Endothelial cell of umbilical vein (primary cell): ENCODE results near the gene CYP1A1. TPM values are rescaled to one million over a fixed set of nuclear protein-coding genes. Genes with fewer than 3 reads are reported as not detected.

Experiments
- BruUV-seq: library from RNA; stranded (reverse); fragments of 400-500 nt; replicated peaks from 2 replicates; lab custom pipeline; 2021; lab: Mats Ljungman, UMichigan
- CTCF ChIA-PET: fragments of 300-600, 350-600 bp; sonication (Branson Sonifier 250); formaldehyde crosslinking; loops from one replicate; lab custom pipeline; 2021; ENCODE audit warnings: antibody characterized with exemption, inconsistent platforms; lab: Charles Lee
- POLR2A ChIA-PET: fragments of 300-600, 350-600 bp; sonication (Branson Sonifier 250); formaldehyde crosslinking; loops from one replicate; lab custom pipeline; 2021; ENCODE audit warnings: antibody characterized with exemption, inconsistent platforms; lab: Charles Lee
- DNase-seq: peaks from one replicate; pipeline ENCODE4 v3.0.0-alpha.2; 2011; ENCODE audit warnings: low read depth, low spot score
- FAIRE-seq: peaks from 2 replicates; lab custom pipeline; 2011; peaks lifted over from hg19 to GRCh38; lab: Jason Lieb, UNC
- H2AFZ ChIP-seq: 2 replicates; pipeline ENCODE4 v1.6.0; 2012; ENCODE audit warnings: low read depth, low read length, control low read depth, inconsistent platforms
- H3K27ac ChIP-seq: 2 replicates; pipeline ENCODE4 v1.5.1; 2011; ENCODE audit warnings: low read depth, mild to moderate bottlenecking, control low read depth, low read length, moderate library complexity; ENCODE audit not compliant: insufficient read depth
- H3K27me3 ChIP-seq, 2 experiments: 2 replicates each; pipeline versions ENCODE4 v1.6.0 to v1.6.1; 2011; ENCODE audit warnings: low read length in 2 of 2, mixed read lengths in 1 of 2; ENCODE audit not compliant: control insufficient read depth in 2 of 2, insufficient read depth in 2 of 2
- H3K36me3 ChIP-seq, 2 experiments: 2 replicates in 1 of 2; 3 replicates in 1 of 2; pipeline ENCODE4 v1.5.1; 2011; ENCODE audit warnings: low read length in 2 of 2, mild to moderate bottlenecking in 1 of 2, moderate library complexity in 1 of 2; ENCODE audit not compliant: control insufficient read depth in 2 of 2, insufficient read depth in 2 of 2; ENCODE audit errors: extremely low read depth in 1 of 2
- H3K4me1 ChIP-seq: 3 replicates; pipeline ENCODE4 v1.5.1; 2011; ENCODE audit warnings: mild to moderate bottlenecking, low read length; ENCODE audit not compliant: control insufficient read depth, insufficient read depth; ENCODE audit errors: extremely low read depth
- H3K4me2 ChIP-seq: 2 replicates; pipeline ENCODE4 v1.6.1; 2011; ENCODE audit warnings: low read length, control low read depth, mixed read lengths; ENCODE audit not compliant: insufficient read depth
- H3K4me3 ChIP-seq, 3 experiments: fragments of 200-600 bp in 1 of 3; sonication (generic), shearing (Covaris generic) in 1 of 3; replicated peaks in 1 of 3; 2 replicates each; pipeline ENCODE4 v1.5.1; 2011 to 2016; ENCODE audit warnings: control low read depth in 3 of 3, low read length in 3 of 3, mild to moderate bottlenecking in 2 of 3, inconsistent platforms in 1 of 3, low read depth in 1 of 3, moderate library complexity in 1 of 3; ENCODE audit not compliant: insufficient read depth in 1 of 3
- H3K79me2 ChIP-seq: 2 replicates; pipeline ENCODE4 v1.6.0; 2012; ENCODE audit warnings: low read length, inconsistent platforms; ENCODE audit not compliant: control insufficient read depth, insufficient read depth
- H3K9ac ChIP-seq: replicated peaks from 2 replicates; pipeline ENCODE3; 2011; ENCODE audit warnings: low read length, control low read depth; ENCODE audit not compliant: insufficient read depth; ENCODE audit errors: extremely low read depth
- H3K9me1 ChIP-seq: replicated peaks from 3 replicates; pipeline ENCODE4 v1.6.0; 2011; ENCODE audit warnings: mild to moderate bottlenecking, low read length; ENCODE audit not compliant: control insufficient read depth, insufficient read depth; ENCODE audit errors: extremely low read depth
- H3K9me3 ChIP-seq: replicated peaks from 2 replicates; pipeline ENCODE4 v1.5.1; 2012; ENCODE audit warnings: low read length, inconsistent platforms; ENCODE audit not compliant: control insufficient read depth, insufficient read depth
- H4K20me1 ChIP-seq: replicated peaks from 2 replicates; pipeline ENCODE3; 2011; ENCODE audit warnings: mild to moderate bottlenecking, low read length; ENCODE audit not compliant: control insufficient read depth, insufficient read depth; ENCODE audit errors: extremely low read depth
- CTCF ChIP-seq, 2 donors: IDR thresholded peaks; 1 replicate in 1 of 2; 2 replicates in 1 of 2; pipeline ENCODE4 v1.5.1; 2011; ENCODE audit warnings: low read length in 2 of 2, mild to moderate bottlenecking in 2 of 2, moderate library complexity in 2 of 2, control low read depth in 1 of 2, inconsistent platforms in 1 of 2, low read depth in 1 of 2; ENCODE audit not compliant: insufficient read depth in 1 of 2; ENCODE audit errors: extremely low read depth in 1 of 2
- EZH2 ChIP-seq: IDR thresholded peaks from 2 replicates; pipeline ENCODE4 v1.6.1; 2012; ENCODE audit warnings: borderline replicate concordance, low read depth, mild to moderate bottlenecking, moderate library complexity, low read length, inconsistent platforms; ENCODE audit not compliant: severe bottlenecking
- FOS ChIP-seq: IDR thresholded peaks from 2 replicates; pipeline ENCODE4 v1.6.1; 2011; ENCODE audit warnings: mild to moderate bottlenecking, low read length, moderate library complexity, borderline replicate concordance; ENCODE audit not compliant: insufficient read depth
- GATA2 ChIP-seq: IDR thresholded peaks from 2 replicates; pipeline ENCODE4 v1.7.0; 2011; ENCODE audit warnings: low read depth, mild to moderate bottlenecking, moderate library complexity, mixed read lengths, low read length; ENCODE audit not compliant: insufficient read length, insufficient read depth
- JUN ChIP-seq: IDR thresholded peaks from 2 replicates; pipeline ENCODE4 v1.6.1; 2011; ENCODE audit warnings: borderline replicate concordance, low read depth; ENCODE audit not compliant: insufficient read length, insufficient read depth
- MAX ChIP-seq: IDR thresholded peaks from 2 replicates; pipeline ENCODE4 v1.6.1; 2011; ENCODE audit not compliant: insufficient read depth, insufficient read length
- MYC ChIP-seq: IDR thresholded peaks from one replicate; pipeline ENCODE4 v1.6.1; 2011; ENCODE audit warnings: mild to moderate bottlenecking, low read depth, low read length
- POLR2A ChIP-seq: IDR thresholded peaks from 2 replicates; pipeline ENCODE4 v1.6.1; 2012; ENCODE audit warnings: low read depth, mild to moderate bottlenecking, control low read depth, low read length
- POLR2AphosphoS5 ChIP-seq: IDR thresholded peaks from 2 replicates; pipeline ENCODE4 v1.6.1; 2012; ENCODE audit warnings: low read depth, mild to moderate bottlenecking, control low read depth, low read length, moderate library complexity; ENCODE audit not compliant: insufficient read depth
- dilution Hi-C: fragments of 300-500 bp; cut with MboI; formaldehyde crosslinking; loops from one replicate; pipeline ENCODE4 v1.15.0; 2019; ENCODE audit warnings: low sequenced_read_pairs; ENCODE audit not compliant: extremely low pct_ligation_motif_present
- intact Hi-C: fragments of 100-400 bp; cut with micrococcal nuclease; formaldehyde crosslinking; loops from one replicate; pipeline ENCODE4 v1.10.0; 2022
- polyA plus RNA-seq, 4 experiments: library from polyadenylated mRNA; depleted of rRNA in 3 of 4; stranded (reverse) in 3 of 4; unstranded in 1 of 4; fragments of >200 nt; gene quantifications; 2 replicates each; pipeline versions ENCODE4 v1.2.1 to v1.2.3, GENCODE V29; 2011 to 2012; ENCODE audit warnings: missing spikeins in 1 of 4
- total RNA-seq: library from RNA; stranded (reverse); gene quantifications from 2 replicates; pipeline ENCODE4 v1.2.3, GENCODE V29; 2021

CYP1A1 gene
- total and polyA plus RNA-seq, 2 donors (not counting 3 experiments of a cell fraction or from before 2014, with no cell fraction given) = 7.6 to 13.1 TPM

DNA sequence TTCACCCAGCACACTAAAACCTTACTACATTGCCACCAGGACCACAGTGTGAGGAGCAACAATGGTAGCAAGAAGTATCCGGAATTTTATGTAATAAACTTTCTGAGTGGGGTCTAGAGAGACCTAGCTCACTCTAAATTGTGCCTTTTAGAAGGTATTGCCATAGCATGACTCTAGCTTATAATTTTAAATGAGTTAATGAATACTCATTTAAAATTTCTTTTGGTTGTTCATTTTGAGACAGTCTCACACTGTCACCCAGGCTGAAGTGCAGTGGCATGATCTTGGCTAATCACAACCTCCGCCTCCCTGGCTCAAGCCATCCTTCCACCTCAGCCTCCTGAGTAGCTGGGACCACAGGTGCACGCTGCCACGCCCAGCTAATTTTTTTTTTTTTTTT lies 55.7 kb downstream of the CYP1A1 start:
- FAIRE-seq = no peak
- H3K4me2 ChIP-seq = no peak overlapping the region
- no peak for TF ChIP-seq MYC
- no peak for TF ChIP-seq CTCF (IDR thresholded peaks at IDR 0.05; ENCODE audit: extremely low read depth in 1 of 2, insufficient read depth in 1 of 2, low read depth in 1 of 2, low read length in 2 of 2)
- no peak for TF ChIP-seq MAX
- TF ChIP-seq POLR2A = no peak
- TF ChIP-seq GATA2 = no peak
- no peak for TF ChIP-seq FOS
- TF ChIP-seq JUN = no peak
- no peak for TF ChIP-seq EZH2
- TF ChIP-seq POLR2AphosphoS5 = no peak
- no peaks in the 10 kb centered on the region for H3K9me1 ChIP-seq
- intact Hi-C loops = no loop called here
- no peak overlapping the region for H3K9ac ChIP-seq
- no peak overlapping the region for H3K4me3 ChIP-seq
- H4K20me1 ChIP-seq = no peaks in the 10 kb centered on the region
- DNase-seq = no peak
- peaks cover 9% of the 10 kb centered on the region for H3K4me1 ChIP-seq
- BruUV-seq = no TSS peak
- dilution Hi-C loops = no loop called here
- ChIA-PET POLR2A (no interaction called here), CTCF (interaction anchor here (1.0 kb wide), 1 partner anchor 99 kb away, joined by 3 read pairs; no protein-coding TSS in a partner anchor)
- H3K9me3 ChIP-seq = no peaks in the 10 kb centered on the region
- H3K79me2 ChIP-seq = peaks cover 16% of the 10 kb centered on the region
- H3K27me3 ChIP-seq = no peaks in the 10 kb centered on the region
- no peak overlapping the region for H3K27ac ChIP-seq
- H2AFZ ChIP-seq = no peak overlapping the region
- peaks cover 6 to 8% of the 10 kb centered on the region in 2 experiments for H3K36me3 ChIP-seq

Other genes with a start within 250 kb of the CYP1A1 start
- 9.5 and 10.0 TPM in 2 replicates for gene ARID3B, start 184.3 kb downstream of the CYP1A1 start, total RNA-seq
- gene ARID3B, start 184.3 kb downstream of the CYP1A1 start, polyA plus RNA-seq = 6.2 and 7.0 TPM in 2 replicates
- 69.2 and 75.5 TPM in 2 replicates for gene CLK3, start 109.7 kb downstream of the CYP1A1 start, total RNA-seq
- gene CLK3, start 109.7 kb downstream of the CYP1A1 start, polyA plus RNA-seq = 97.9 and 121 TPM in 2 replicates
- 52.7 and 56.5 TPM in 2 replicates for gene EDC3, start 29.5 kb downstream of the CYP1A1 start, total RNA-seq
- 55.9 and 61.1 TPM in 2 replicates for gene EDC3, start 29.5 kb downstream of the CYP1A1 start, polyA plus RNA-seq
- gene CYP1A2, start 23.3 kb upstream of the CYP1A1 start, total RNA-seq = not detected in 2 replicates
- not detected in 2 replicates for gene CYP1A2, start 23.3 kb upstream of the CYP1A1 start, polyA plus RNA-seq
- gene CSK, start 56.6 kb upstream of the CYP1A1 start, total RNA-seq = 89.1 and 104 TPM in 2 replicates
- gene CSK, start 56.6 kb upstream of the CYP1A1 start, polyA plus RNA-seq = 41.2 and 42.1 TPM in 2 replicates
- not detected in 2 replicates for gene LMAN1L, start 87.3 kb upstream of the CYP1A1 start, total RNA-seq
- not detected in 2 replicates for gene LMAN1L, start 87.3 kb upstream of the CYP1A1 start, polyA plus RNA-seq
- 0.16 TPM in 1 of 2 replicates, not detected in the other for gene CPLX3, start 101.1 kb upstream of the CYP1A1 start, total RNA-seq
- not detected in 2 replicates for gene CPLX3, start 101.1 kb upstream of the CYP1A1 start, polyA plus RNA-seq
- 29.0 and 36.0 TPM in 2 replicates for gene ULK3, start 117.6 kb upstream of the CYP1A1 start, total RNA-seq
- gene ULK3, start 117.6 kb upstream of the CYP1A1 start, polyA plus RNA-seq = 48.6 and 60.3 TPM in 2 replicates
- gene SCAMP2, start 147.8 kb upstream of the CYP1A1 start, total RNA-seq = 61.1 and 67.3 TPM in 2 replicates
- 250 and 256 TPM in 2 replicates for gene SCAMP2, start 147.8 kb upstream of the CYP1A1 start, polyA plus RNA-seq
- gene MPI, start 164.5 kb upstream of the CYP1A1 start, total RNA-seq = 27.7 and 36.3 TPM in 2 replicates
- gene MPI, start 164.5 kb upstream of the CYP1A1 start, polyA plus RNA-seq = 62.6 and 69.3 TPM in 2 replicates
- gene FAM219B, start 181.3 kb upstream of the CYP1A1 start, total RNA-seq = 57.0 and 73.0 TPM in 2 replicates
- gene FAM219B, start 181.3 kb upstream of the CYP1A1 start, polyA plus RNA-seq = 55.1 and 57.7 TPM in 2 replicates
- gene COX5A, start 212.5 kb upstream of the CYP1A1 start, total RNA-seq = 220 and 232 TPM in 2 replicates
- gene COX5A, start 212.5 kb upstream of the CYP1A1 start, polyA plus RNA-seq = 102 and 134 TPM in 2 replicates
- gene RPP25, start 231.2 kb upstream of the CYP1A1 start, total RNA-seq = 13.7 and 13.8 TPM in 2 replicates
- gene RPP25, start 231.2 kb upstream of the CYP1A1 start, polyA plus RNA-seq = 10.1 and 13.1 TPM in 2 replicates